IPS DF 4.7 (cell line): ENCODE results near the gene ABHD17C.

Experiments used
- DNase-seq: peaks from one replicate; pipeline ENCODE4 v3.0.0-alpha.2; 2013; ENCODE audit warnings: low spot score; ENCODE audit errors: extremely low read depth

The ABHD17C gene

GRCh38 chr15:80689294-80689693 lies 5.8 kb upstream of the ABHD17C start:
- DNase-seq = no peak

DNA sequence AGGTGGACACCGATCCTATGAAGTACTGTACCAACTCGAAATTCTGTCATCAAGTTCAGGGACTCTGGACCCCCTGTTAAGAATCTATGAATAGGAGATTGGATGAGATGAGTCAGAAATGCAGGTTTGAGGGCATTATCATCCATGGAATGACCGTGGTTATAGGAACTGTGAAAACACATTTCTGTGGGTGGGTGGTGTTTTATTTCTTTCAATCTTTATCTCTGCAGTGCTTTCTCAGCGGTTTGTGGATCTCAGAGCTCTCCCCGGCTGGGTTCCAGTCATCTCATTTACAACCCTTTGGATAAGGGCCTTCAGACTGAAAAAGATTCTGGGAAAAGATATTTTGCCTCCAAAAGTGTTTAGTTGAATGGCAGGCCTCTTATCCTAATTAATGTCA lies 5.4 kb upstream of the ABHD17C start:
- DNase-seq = no peak

- no peak for DNase-seq
Observed at GRCh38 chr15:80691575-80691974, 3.5 kb upstream of the ABHD17C start.

DNA sequence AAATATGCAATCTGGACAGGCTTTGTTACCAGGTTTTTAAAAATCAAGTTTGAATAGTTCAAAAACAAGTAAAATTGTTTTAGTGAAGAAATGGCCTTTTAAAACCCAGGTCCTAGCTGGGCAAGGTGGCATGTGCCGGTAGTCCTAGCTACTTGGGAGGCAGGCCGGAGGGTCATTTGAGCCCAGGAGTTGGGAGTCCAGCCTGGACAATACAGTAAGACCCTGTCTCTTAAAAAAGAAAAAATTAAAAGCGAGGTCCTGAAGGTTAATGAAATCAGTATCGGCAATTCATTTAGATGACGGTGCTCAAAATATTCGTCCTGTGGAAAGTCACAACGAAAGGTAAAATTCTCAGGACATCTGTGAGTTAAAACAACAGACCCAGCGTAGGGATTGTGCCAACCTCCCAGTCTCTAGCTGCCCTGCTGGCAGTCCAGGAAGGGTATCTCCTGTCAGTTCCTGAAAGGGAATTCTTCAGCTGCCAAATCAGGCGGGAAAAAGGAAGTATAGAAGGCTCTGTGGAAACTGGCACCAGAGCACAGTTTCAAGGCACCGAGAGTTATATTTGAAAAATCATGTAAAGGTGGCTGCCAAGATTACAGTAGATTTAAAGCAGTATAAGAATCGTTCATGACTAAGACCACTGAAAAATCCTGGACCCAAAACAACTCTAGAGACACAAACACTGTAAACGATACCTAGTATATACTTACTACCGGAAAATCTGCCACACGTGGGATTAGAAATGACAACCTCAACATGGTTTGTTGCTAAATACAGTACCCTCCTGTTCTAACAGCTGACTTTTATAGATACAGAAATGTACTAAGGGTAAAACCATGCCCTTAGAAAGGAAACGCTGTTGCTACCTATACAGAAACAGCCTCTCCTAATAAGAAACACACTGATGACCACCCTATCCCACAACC lies 1.2 kb upstream of the ABHD17C start:
- no peak for DNase-seq

DNA sequence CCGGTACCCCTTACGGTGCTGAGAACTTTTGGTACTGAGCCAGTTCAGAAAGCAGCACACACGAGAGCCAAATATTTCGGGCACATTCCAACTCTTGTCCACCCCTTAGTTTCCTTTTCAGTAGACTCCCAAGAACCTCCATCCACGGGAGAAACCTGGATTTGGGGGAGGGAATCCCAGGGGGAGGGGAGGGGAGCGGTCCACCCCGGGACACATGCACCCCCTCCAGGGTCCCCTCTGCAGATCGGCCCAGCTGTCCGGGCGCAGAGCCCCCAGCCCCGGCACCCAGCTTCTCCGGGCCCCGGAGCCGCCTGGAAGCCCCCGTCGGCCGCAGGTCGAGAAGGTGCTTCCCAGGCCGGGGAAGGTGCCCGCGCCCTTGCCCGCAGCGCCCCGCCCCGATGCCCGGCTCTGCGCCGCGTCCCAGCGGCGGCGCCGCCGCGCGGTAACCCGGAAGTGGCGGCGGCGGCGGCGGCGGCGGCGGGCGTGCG lies 455 bp upstream of the ABHD17C start:
- no peak for DNase-seq

- DNase-seq = no peak
Observed at GRCh38 chr15:80695911-80696661, 976 bp downstream of the ABHD17C start.

DNA sequence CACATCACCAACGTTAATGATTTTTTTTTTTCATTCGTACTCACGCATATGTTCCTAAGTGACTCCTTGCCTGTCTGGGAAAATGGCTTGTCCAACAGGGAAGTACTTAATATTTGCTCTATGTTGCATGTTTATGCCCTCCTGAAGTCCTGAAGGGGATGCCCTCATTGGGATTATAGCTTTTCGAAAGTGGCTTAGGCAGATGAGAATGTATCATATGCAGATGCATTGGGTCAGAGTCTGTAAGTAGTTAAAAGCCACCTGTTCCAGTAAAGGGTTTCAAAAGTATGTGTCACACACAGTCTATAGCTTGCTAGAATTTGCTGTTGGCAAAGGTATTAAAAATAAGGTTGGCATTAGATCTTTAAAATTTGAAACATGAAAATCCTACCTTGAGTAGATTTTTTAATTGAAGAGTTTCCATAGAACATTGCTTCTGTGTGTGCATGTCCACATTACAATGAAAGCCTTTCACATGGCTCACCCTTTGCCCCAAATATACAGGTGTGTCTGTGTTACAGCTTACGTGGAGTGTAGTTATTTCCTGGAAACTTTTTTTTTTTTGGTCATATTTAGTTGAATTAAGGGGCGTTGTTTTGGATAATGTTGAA lies 2.1 kb downstream of the ABHD17C start:
- DNase-seq = no peak

- DNase-seq = no peak
Observed at GRCh38 chr15:80698676-80699075, 3.6 kb downstream of the ABHD17C start.

DNA sequence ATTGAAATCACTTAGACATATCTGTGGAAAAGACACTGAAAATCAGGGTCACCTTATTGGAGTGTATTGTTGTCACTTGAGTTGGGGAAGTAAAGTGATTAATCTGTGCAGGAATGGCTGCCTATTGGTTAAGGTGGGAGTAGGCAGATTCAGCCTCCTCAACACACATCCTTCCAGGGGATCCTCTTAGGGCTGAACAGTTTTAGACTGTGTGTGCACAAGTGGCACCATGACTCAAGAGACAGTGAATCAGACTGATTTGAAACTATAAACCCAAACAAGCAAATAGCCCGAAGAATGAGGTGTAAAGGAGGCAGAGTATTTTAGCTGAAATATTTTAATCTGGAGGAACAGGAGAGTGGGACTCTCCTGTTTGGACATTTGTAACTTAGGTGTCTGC lies 4.9 kb downstream of the ABHD17C start:
- DNase-seq = no peak

- DNase-seq = no peak
Observed at GRCh38 chr15:80701676-80702311, 6.7 kb downstream of the ABHD17C start.

- DNase-seq = no peak
Observed at GRCh38 chr15:80703081-80703480, 8.0 kb downstream of the ABHD17C start.

- no peak for DNase-seq
Observed at GRCh38 chr15:80703965-80704364, 8.9 kb downstream of the ABHD17C start.

DNA sequence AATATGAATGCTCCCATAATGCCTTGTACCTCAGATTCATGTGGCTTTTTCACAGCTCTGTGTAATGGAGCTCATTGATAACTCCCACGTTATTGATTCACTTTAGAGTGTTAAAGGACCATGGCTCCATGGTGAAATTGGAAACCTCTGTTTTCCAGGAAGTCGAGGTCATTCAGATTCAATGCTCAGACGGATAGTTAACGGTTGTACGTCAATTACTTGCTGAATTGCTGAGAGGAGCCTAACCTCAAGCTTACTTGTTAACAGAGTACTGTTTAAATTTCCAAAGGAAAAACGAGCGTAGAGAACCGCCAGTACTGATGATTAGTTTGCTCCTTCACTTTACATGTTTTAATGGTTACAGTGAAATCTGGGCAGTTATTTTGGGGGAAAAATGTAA lies 11.1 kb downstream of the ABHD17C start:
- no peak for DNase-seq

DNA sequence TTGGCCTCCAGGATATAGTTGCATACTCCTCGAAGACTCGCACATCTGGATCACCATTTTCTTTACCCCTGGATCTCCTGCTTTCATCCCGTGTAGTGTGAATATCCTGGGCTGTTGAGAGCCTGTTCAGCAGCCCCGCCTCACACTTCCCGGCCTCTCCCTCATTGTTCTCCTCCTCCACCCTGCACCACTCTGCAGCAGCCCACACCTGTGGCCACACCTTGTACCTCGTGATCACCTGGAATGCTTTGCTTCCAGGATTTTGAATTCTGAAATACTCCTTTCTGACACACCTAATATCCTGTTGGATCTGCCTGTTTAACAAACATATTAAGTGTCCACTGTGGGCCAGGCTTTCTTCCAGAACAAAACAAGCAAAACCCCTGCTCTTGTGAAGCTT lies 14.4 kb downstream of the ABHD17C start:
- DNase-seq = no peak

- no peak for DNase-seq
Observed at GRCh38 chr15:80710635-80711554, 15.8 kb downstream of the ABHD17C start.

DNA sequence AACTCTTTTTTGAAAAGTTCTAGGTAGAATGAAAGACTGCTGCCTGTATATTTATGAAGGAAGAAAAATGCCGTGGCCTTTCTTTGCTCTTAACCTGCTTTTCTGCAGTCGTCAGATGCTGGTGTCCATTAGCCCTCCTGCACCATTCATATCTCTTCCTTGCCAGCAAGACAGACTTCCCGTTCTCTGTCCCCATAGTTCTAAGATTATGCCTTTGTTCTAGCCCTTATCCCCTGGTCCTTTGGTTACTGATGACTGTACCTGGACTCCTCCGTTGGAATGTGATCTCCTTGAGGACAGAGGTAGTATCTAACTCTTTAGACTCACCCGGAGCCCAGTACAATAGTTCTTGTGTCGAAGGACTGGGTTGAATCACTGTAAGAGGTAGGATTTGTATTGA lies 16.8 kb downstream of the ABHD17C start:
- no peak for DNase-seq

DNA sequence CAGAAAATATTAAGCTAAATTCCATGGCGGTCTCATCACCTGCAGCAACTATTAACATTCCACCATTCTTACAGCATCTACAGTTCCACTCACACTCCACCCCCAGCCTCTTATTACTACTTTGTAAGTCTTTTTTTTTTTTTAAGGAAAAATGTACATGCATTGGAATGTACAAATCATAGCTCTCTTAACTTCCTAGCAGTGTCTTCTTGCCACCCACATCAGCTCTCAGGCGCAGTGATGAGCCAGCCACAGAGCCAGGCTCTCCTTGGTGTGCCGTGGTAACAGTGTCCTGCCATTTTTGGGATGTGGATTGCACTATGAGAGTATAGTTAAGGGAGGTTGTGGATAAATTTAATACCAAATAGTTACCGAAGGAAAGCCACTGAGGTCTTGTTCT lies 17.8 kb downstream of the ABHD17C start:
- no peak for DNase-seq

GRCh38 chr15:80721476-80721875 lies 26.4 kb downstream of the ABHD17C start:
- no peak for DNase-seq

DNA sequence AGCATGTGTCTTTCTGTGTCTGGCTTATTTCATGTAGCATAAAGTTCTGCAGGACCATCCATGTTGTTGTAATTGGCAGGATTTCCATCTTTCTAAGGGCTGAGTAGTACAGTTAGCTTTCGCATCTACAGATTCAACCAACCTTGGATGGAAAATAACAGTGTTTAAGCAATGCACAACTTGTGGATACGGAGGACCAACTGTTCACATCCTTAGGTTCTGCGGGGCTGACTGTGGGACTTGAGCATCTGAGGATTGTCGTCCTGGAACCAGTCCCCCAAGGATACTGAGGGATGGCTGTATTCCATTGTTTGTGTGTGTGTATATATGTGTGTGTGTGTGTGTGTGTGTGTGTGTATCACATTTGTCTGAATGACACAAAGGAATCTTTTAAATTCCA lies 27.7 kb downstream of the ABHD17C start:
- DNase-seq = no peak

DNA sequence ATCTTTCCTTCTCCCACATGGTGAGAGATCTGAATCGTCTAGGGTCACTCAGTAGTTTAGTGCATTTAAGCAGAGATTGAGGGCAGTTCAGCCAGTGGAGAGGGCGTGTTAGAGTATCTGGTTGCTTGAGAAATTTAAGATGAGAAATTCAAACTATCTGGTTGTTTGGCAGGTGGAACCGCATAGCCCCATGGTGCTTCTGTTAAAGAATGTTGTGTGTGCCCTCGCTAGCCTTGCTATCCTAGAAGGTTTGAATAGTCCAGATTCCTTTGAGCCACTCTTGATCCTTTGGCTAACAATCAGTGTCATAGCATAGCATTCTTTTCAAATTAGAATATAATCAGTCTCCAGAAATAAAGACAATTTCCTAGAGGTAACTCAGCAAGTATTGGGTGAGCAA lies 32.1 kb downstream of the ABHD17C start:
- no peak for DNase-seq
